ENCODE data around the gene ATXN7.
A peak's percentile ranks its signal among the peaks of the same experiment; 100 is the strongest.

The ATXN7 gene

GRCh38 chr3:63863150-63864007, at the start of gene ATXN7, which contains the start of gene THOC7:
Gene ATXN7, plus strand, starts transcription at chr3:63863867. Its CDS starts 48,732 bp downstream, at chr3:63912599.
Gene THOC7, minus strand, starts transcription at chr3:63863805. Its CDS starts 15 bp downstream, at chr3:63863790.
- peak; percentile 55 for DNase-seq (ENCODE audit: low spot score)

GRCh38 chr3:63814237-63814636, 49.4 kb upstream of the ATXN7 start:
- no peak for DNase-seq (ENCODE audit: low spot score)

- DNase-seq (ENCODE audit: low spot score), result no peak
Observed at GRCh38 chr3:63817225-63817624, 46.4 kb upstream of the ATXN7 start.

- peak; percentile 58 for DNase-seq (ENCODE audit: low spot score)
Observed at GRCh38 chr3:63818282-63819150, 45.2 kb upstream of the ATXN7 start.

- no peak for DNase-seq (ENCODE audit: low spot score)
Observed at GRCh38 chr3:63819151-63819398, 44.6 kb upstream of the ATXN7 start, which contains the start of gene C3orf49. Gene C3orf49, plus strand, starts transcription at chr3:63819299. Its CDS starts 173 bp downstream, at chr3:63819472.

GRCh38 chr3:63824309-63824708, 39.4 kb upstream of the ATXN7 start:
- no peak for DNase-seq (ENCODE audit: low spot score)

GRCh38 chr3:63830526-63830925, 33.1 kb upstream of the ATXN7 start:
- no peak for DNase-seq (ENCODE audit: low spot score)

GRCh38 chr3:63832395-63832794, 31.3 kb upstream of the ATXN7 start:
- no peak for DNase-seq (ENCODE audit: low spot score)

- no peak for DNase-seq (ENCODE audit: low spot score)
Observed at GRCh38 chr3:63841704-63842103, 22.0 kb upstream of the ATXN7 start.

GRCh38 chr3:63842127-63842526, 21.5 kb upstream of the ATXN7 start:
- DNase-seq (ENCODE audit: low spot score), result no peak

GRCh38 chr3:63845215-63845614, 18.5 kb upstream of the ATXN7 start:
- no peak for DNase-seq (ENCODE audit: low spot score)

- no peak for DNase-seq (ENCODE audit: low spot score)
Observed at GRCh38 chr3:63847718-63848450, 15.8 kb upstream of the ATXN7 start.

GRCh38 chr3:63849175-63849574, 14.5 kb upstream of the ATXN7 start:
- no peak for DNase-seq (ENCODE audit: low spot score)

- DNase-seq (ENCODE audit: low spot score), result no peak
Observed at GRCh38 chr3:63851287-63851686, 12.4 kb upstream of the ATXN7 start.

- no peak for DNase-seq (ENCODE audit: low spot score)
Observed at GRCh38 chr3:63853106-63853505, 10.6 kb upstream of the ATXN7 start.

GRCh38 chr3:63855333-63855940, 8.2 kb upstream of the ATXN7 start:
- DNase-seq (ENCODE audit: low spot score), result no peak

- DNase-seq (ENCODE audit: low spot score), result no peak
Observed at GRCh38 chr3:63857311-63857710, 6.4 kb upstream of the ATXN7 start.

- no peak for DNase-seq (ENCODE audit: low spot score)
Observed at GRCh38 chr3:63860776-63861175, 2.9 kb upstream of the ATXN7 start.

- no peak for DNase-seq (ENCODE audit: low spot score)
Observed at GRCh38 chr3:63861306-63861705, 2.4 kb upstream of the ATXN7 start.

GRCh38 chr3:63862804-63863149, 890 bp upstream of the ATXN7 start:
- DNase-seq (ENCODE audit: low spot score), result no peak

- DNase-seq (ENCODE audit: low spot score), result peak; percentile 15
Observed at GRCh38 chr3:63864008-63864964, 619 bp downstream of the ATXN7 start.
